ENCODE results near the gene SUN1. TPM values are rescaled to one million over a fixed set of nuclear protein-coding genes. Genes with fewer than 3 reads are reported as not detected.

SUN1 gene
- total and polyA plus RNA-seq, 4 donors: 24.8 to 162 (median 40.1) TPM

DNA sequence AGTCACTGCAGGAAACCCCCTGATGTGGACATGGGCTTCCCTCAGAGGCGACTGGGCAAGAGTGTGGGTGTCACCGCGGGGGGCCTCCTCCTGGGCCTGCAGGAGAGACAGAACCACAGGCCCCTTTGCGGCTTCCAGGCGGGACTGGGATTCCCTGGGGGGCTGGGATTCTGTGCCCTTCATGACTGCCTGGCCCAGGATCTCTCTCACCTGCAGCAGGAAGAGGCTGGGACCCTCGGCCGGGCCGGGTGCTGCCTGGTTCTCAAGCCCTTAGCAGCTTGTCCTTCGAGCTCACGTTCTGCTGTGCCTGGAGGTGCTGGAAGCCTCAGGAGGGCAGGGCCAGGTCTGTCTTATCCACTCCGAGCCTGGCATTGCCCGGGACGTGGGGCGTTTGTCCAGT is 11.8 kb downstream of the SUN1 start:
- TF ChIP-seq FOXA2 (IDR thresholded peaks at IDR 0.05) (no peak), JUND (IDR thresholded peaks at IDR 0.05) (no peak), RXRA (IDR thresholded peaks at IDR 0.05) (no peak), RAD21 (IDR thresholded peaks at IDR 0.05) (no peak), YY1 (IDR thresholded peaks at IDR 0.05) (no peak), GABPA (IDR thresholded peaks at IDR 0.05 in 1 of 2, conservative IDR thresholded peaks at IDR 0.05 in 1 of 2) (no peak), HNF4G (IDR thresholded peaks at IDR 0.05) (no peak), TAF1 (conservative IDR thresholded peaks at IDR 0.05) (no peak), EGR1 (IDR thresholded peaks at IDR 0.05; ENCODE audit: low read depth in 2 of 2) (no peak), HNF4A (conservative IDR thresholded peaks at IDR 0.05) (no peak)
- TF ChIP-seq, protein P1, sequence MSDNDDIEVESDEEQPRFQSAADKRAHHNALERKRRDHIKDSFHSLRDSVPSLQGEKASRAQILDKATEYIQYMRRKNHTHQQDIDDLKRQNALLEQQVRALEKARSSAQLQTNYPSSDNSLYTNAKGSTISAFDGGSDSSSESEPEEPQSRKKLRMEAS (IDR thresholded peaks at IDR 0.05): no peak
- TF ChIP-seq, protein P2, sequence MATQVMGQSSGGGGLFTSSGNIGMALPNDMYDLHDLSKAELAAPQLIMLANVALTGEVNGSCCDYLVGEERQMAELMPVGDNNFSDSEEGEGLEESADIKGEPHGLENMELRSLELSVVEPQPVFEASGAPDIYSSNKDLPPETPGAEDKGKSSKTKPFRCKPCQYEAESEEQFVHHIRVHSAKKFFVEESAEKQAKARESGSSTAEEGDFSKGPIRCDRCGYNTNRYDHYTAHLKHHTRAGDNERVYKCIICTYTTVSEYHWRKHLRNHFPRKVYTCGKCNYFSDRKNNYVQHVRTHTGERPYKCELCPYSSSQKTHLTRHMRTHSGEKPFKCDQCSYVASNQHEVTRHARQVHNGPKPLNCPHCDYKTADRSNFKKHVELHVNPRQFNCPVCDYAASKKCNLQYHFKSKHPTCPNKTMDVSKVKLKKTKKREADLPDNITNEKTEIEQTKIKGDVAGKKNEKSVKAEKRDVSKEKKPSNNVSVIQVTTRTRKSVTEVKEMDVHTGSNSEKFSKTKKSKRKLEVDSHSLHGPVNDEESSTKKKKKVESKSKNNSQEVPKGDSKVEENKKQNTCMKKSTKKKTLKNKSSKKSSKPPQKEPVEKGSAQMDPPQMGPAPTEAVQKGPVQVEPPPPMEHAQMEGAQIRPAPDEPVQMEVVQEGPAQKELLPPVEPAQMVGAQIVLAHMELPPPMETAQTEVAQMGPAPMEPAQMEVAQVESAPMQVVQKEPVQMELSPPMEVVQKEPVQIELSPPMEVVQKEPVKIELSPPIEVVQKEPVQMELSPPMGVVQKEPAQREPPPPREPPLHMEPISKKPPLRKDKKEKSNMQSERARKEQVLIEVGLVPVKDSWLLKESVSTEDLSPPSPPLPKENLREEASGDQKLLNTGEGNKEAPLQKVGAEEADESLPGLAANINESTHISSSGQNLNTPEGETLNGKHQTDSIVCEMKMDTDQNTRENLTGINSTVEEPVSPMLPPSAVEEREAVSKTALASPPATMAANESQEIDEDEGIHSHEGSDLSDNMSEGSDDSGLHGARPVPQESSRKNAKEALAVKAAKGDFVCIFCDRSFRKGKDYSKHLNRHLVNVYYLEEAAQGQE (IDR thresholded peaks at IDR 0.05): no peak
- TF ChIP-seq, protein P3, sequence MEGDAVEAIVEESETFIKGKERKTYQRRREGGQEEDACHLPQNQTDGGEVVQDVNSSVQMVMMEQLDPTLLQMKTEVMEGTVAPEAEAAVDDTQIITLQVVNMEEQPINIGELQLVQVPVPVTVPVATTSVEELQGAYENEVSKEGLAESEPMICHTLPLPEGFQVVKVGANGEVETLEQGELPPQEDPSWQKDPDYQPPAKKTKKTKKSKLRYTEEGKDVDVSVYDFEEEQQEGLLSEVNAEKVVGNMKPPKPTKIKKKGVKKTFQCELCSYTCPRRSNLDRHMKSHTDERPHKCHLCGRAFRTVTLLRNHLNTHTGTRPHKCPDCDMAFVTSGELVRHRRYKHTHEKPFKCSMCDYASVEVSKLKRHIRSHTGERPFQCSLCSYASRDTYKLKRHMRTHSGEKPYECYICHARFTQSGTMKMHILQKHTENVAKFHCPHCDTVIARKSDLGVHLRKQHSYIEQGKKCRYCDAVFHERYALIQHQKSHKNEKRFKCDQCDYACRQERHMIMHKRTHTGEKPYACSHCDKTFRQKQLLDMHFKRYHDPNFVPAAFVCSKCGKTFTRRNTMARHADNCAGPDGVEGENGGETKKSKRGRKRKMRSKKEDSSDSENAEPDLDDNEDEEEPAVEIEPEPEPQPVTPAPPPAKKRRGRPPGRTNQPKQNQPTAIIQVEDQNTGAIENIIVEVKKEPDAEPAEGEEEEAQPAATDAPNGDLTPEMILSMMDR (IDR thresholded peaks at IDR 0.05; ENCODE audit: low read depth, low read length, missing input control): no peak
- TF ChIP-seq, protein P4, sequence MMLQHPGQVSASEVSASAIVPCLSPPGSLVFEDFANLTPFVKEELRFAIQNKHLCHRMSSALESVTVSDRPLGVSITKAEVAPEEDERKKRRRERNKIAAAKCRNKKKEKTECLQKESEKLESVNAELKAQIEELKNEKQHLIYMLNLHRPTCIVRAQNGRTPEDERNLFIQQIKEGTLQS (IDR thresholded peaks at IDR 0.05): no peak
- TF ChIP-seq, protein P5, sequence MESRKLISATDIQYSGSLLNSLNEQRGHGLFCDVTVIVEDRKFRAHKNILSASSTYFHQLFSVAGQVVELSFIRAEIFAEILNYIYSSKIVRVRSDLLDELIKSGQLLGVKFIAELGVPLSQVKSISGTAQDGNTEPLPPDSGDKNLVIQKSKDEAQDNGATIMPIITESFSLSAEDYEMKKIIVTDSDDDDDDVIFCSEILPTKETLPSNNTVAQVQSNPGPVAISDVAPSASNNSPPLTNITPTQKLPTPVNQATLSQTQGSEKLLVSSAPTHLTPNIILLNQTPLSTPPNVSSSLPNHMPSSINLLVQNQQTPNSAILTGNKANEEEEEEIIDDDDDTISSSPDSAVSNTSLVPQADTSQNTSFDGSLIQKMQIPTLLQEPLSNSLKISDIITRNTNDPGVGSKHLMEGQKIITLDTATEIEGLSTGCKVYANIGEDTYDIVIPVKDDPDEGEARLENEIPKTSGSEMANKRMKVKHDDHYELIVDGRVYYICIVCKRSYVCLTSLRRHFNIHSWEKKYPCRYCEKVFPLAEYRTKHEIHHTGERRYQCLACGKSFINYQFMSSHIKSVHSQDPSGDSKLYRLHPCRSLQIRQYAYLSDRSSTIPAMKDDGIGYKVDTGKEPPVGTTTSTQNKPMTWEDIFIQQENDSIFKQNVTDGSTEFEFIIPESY (IDR thresholded peaks at IDR 0.05): no peak
- 95% methylated on average over 14 of the region's 14 CpGs for WGBS
- Histone ChIP-seq H3K4me3 (ENCODE audit: low read depth in 1 of 3, low read length in 3 of 3) (no peak overlapping the region), H3K36me3 (ENCODE audit: control insufficient read depth in 4 of 4, insufficient read depth in 3 of 4, low read depth in 1 of 4, low read length in 3 of 4) (peaks cover 8 to 49% (median 26%) of the 10 kb centered on the region in 4 donors), H3K9me3 (ENCODE audit: control insufficient read depth in 4 of 4, low read length in 3 of 4) (no peaks in the 10 kb centered on the region), H3K27me3 (ENCODE audit: control insufficient read depth in 4 of 4, insufficient read depth in 4 of 4, low read length in 3 of 4) (no peaks in the 10 kb centered on the region), H3K4me1 (ENCODE audit: control insufficient read depth in 4 of 4, insufficient read depth in 4 of 4, low read length in 3 of 4) (no peaks in the 10 kb centered on the region), H3K9ac (ENCODE audit: low read depth in 1 of 2, low read length in 2 of 2) (no peak overlapping the region), H3K27ac (ENCODE audit: low read depth in 1 of 2, low read length in 2 of 2) (no peak overlapping the region)
- no peak for DNase-seq (ENCODE audit: low spot score)

DNA sequence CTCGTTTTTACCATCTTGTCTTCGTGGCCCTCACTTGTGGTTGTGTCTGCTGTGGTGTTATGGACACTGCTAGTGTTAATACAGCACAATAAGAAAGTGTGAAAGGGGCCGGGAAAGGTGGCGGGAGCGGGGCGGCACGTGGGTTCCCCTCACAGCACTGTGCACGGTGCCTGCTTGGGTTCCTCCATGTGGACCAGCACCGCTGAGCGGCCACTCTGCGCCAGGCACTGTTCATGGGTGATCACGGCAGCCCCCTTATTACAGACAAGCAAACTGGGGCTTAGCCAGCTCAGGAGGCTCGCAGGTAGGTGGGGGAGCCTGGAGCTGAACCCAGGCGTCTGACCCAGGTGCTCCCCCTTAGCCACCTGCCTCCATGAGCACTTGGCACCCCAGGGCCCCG is 12.2 kb downstream of the SUN1 start:
- 98% methylated on average over 15 of the region's 15 CpGs for WGBS
- H3K36me3 ChIP-seq (ENCODE audit: control insufficient read depth in 4 of 4, insufficient read depth in 3 of 4, low read depth in 1 of 4, low read length in 3 of 4): peaks cover 8 to 50% (median 26%) of the 10 kb centered on the region in 4 donors
- DNase-seq (ENCODE audit: low spot score): no peak
- no peaks in the 10 kb centered on the region for H3K9me3 ChIP-seq (ENCODE audit: control insufficient read depth in 4 of 4, low read length in 3 of 4)
- H3K27me3 ChIP-seq (ENCODE audit: control insufficient read depth in 4 of 4, insufficient read depth in 4 of 4, low read length in 3 of 4): no peaks in the 10 kb centered on the region
- no peaks in the 10 kb centered on the region for H3K4me1 ChIP-seq (ENCODE audit: control insufficient read depth in 4 of 4, insufficient read depth in 4 of 4, low read length in 3 of 4)
- H3K9ac ChIP-seq (ENCODE audit: low read depth in 1 of 2, low read length in 2 of 2): no peak overlapping the region
- no peak overlapping the region for H3K27ac ChIP-seq (ENCODE audit: low read depth in 1 of 2, low read length in 2 of 2)
- no peak overlapping the region for H3K4me3 ChIP-seq (ENCODE audit: low read depth in 1 of 3, low read length in 3 of 3)
- TF ChIP-seq HNF4A (conservative IDR thresholded peaks at IDR 0.05) (no peak), YY1 (IDR thresholded peaks at IDR 0.05) (no peak), HNF4G (IDR thresholded peaks at IDR 0.05) (no peak), JUND (IDR thresholded peaks at IDR 0.05) (no peak), RXRA (IDR thresholded peaks at IDR 0.05) (no peak), SP1 (IDR thresholded peaks at IDR 0.05) (no peak), NR2F2 (IDR thresholded peaks at IDR 0.05) (no peak)
- TF ChIP-seq, protein P2 (IDR thresholded peaks at IDR 0.05): no peak
- TF ChIP-seq, protein P1 (IDR thresholded peaks at IDR 0.05): no peak
- TF ChIP-seq, protein P4 (IDR thresholded peaks at IDR 0.05): no peak
- TF ChIP-seq, protein P3 (IDR thresholded peaks at IDR 0.05; ENCODE audit: low read depth, low read length, missing input control): no peak
